Testis (tissue), 2 donors: ENCODE results near the gene PIP5KL1.

Experiments
- POLR2A ChIP-seq: fragments of 450-650 bp; IDR thresholded peaks from one replicate; pipeline ENCODE4 v1.6.1; 2017; ENCODE audit warnings: antibody characterized with exemption, mild to moderate bottlenecking, moderate library complexity
- TF ChIP-seq, protein P1 (sequence below), 3 experiments: fragments of 450-650 bp in 2 of 3; fragments of 200-600 bp in 1 of 3; sonication (generic) in 1 of 3; IDR thresholded peaks; one replicate each; pipeline ENCODE4 v1.5.1; 2016 to 2019; ENCODE audit warnings: antibody characterized with exemption in 3 of 3, mild to moderate bottlenecking in 2 of 3, moderate library complexity in 1 of 3

DNA sequence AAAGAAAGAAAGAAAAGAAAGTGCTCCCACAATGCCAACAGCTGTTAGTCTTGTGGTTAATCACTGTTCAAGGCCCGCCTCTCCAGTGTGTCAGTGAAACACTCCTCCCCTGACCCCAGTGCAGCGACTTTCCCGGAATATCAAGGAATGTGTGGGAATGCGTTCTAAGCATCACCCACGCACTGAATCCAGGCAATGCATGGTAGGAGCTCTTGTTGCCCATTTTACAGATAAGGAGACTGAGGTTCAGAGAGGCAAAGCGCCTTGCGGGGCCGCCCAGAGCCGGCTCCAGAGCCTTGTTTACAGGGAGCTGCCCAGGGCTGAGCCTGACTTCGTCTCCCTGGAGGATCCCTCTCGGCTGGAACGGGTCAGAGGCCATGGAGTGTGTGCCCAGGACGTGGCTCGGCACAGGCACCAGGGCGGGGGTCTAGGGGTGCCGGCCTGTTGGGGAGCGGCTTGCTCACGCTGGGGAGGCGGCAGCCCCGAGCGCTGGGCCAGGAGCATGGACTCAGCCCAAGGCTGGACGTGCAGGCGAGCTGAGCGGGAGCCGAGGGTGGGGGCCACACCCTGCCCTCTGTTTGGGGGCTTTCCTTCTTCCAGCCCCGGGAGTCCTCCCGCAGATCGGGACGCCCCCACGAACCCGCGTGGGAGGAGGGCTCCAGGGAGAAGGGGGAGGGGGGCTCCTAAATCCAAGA, 32.0 kb downstream of the PIP5KL1 start:
- TF ChIP-seq, protein P1, sequence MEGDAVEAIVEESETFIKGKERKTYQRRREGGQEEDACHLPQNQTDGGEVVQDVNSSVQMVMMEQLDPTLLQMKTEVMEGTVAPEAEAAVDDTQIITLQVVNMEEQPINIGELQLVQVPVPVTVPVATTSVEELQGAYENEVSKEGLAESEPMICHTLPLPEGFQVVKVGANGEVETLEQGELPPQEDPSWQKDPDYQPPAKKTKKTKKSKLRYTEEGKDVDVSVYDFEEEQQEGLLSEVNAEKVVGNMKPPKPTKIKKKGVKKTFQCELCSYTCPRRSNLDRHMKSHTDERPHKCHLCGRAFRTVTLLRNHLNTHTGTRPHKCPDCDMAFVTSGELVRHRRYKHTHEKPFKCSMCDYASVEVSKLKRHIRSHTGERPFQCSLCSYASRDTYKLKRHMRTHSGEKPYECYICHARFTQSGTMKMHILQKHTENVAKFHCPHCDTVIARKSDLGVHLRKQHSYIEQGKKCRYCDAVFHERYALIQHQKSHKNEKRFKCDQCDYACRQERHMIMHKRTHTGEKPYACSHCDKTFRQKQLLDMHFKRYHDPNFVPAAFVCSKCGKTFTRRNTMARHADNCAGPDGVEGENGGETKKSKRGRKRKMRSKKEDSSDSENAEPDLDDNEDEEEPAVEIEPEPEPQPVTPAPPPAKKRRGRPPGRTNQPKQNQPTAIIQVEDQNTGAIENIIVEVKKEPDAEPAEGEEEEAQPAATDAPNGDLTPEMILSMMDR (IDR thresholded peaks at IDR 0.05): no peak
- no peak for TF ChIP-seq POLR2A
